Fibroblast of villous mesenchyme (primary cell): ENCODE results near the gene CILP. TPM values are rescaled to one million over a fixed set of nuclear protein-coding genes. Genes with fewer than 3 reads are reported as not detected.

ENCODE experiments used
- DNase-seq: peaks from one replicate; pipeline ENCODE4 v3.0.0-alpha.2; 2010; ENCODE audit warnings: low read depth
- H3K4me3 ChIP-seq: 2 replicates; pipeline ENCODE4 v1.5.1; 2011; ENCODE audit warnings: low read depth, mild to moderate bottlenecking, low read length
- total RNA-seq: library from RNA; depleted of rRNA; stranded (reverse); fragments of >200 nt; gene quantifications from 2 replicates; pipeline ENCODE4 v1.2.3, GENCODE V29; 2012
- TF ChIP-seq, protein P1 (sequence below): IDR thresholded peaks from 2 replicates; pipeline ENCODE4 v1.5.1; 2012; ENCODE audit warnings: low read depth, mild to moderate bottlenecking, low read length; ENCODE audit not compliant: insufficient read depth

The CILP gene
- total RNA-seq, 1 donor = under 0.01 TPM

DNA sequence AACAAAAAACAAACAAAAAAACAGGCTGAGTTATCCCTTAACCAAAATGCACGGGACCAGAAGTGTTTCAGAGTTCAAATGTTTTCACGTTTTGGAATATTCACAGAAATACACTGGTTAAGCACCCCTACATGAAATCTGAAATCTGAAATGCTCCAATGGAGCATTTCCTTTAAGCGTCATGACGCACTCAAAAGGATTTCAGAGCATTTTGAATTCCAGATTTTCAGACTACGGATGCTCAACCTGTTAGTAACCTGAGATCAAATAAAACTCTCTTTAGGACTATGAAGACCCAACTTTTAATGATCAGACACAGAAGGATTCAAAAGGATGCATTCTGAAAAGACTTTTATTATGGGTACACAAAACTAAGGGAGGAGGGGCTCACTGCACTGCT, 35.8 kb downstream of the CILP start:
- H3K4me3 ChIP-seq = no peak overlapping the region
- TF ChIP-seq, protein P1, sequence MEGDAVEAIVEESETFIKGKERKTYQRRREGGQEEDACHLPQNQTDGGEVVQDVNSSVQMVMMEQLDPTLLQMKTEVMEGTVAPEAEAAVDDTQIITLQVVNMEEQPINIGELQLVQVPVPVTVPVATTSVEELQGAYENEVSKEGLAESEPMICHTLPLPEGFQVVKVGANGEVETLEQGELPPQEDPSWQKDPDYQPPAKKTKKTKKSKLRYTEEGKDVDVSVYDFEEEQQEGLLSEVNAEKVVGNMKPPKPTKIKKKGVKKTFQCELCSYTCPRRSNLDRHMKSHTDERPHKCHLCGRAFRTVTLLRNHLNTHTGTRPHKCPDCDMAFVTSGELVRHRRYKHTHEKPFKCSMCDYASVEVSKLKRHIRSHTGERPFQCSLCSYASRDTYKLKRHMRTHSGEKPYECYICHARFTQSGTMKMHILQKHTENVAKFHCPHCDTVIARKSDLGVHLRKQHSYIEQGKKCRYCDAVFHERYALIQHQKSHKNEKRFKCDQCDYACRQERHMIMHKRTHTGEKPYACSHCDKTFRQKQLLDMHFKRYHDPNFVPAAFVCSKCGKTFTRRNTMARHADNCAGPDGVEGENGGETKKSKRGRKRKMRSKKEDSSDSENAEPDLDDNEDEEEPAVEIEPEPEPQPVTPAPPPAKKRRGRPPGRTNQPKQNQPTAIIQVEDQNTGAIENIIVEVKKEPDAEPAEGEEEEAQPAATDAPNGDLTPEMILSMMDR = no peak
- DNase-seq = no peak

- DNase-seq = no peak
- H3K4me3 ChIP-seq = no peak overlapping the region
- TF ChIP-seq, protein P1 = no peak
Observed at GRCh38 chr15:65174509-65174908, 36.8 kb downstream of the CILP start.

- no peak for DNase-seq
- H3K4me3 ChIP-seq = no peak overlapping the region
- TF ChIP-seq, protein P1 = no peak
Observed at GRCh38 chr15:65172531-65172930, 38.7 kb downstream of the CILP start.

DNA sequence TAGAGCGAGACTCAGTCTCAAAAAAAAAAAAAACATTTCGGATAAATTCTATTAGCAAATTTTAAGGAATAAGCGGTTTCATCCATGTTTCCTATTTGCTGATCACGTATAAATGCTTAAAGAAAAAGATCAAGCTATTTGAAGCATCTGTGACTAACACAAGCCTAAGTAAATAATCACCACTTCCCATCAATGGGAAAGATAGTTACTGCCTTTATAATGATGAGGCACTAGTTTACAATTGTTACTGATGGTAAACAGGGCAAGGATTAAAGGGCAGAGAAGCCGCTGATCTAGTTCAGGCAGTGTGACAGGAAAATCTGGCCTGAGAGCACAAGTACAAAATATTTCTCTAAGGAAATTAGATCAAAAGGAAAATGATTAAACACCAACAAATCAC, 39.8 kb downstream of the CILP start:
- TF ChIP-seq, protein P1 = no peak
- no peak for DNase-seq
- no peak overlapping the region for H3K4me3 ChIP-seq

- no peak overlapping the region for H3K4me3 ChIP-seq
- TF ChIP-seq, protein P1 = no peak
- no peak for DNase-seq
Observed at GRCh38 chr15:65165875-65166274, 45.4 kb downstream of the CILP start.

DNA sequence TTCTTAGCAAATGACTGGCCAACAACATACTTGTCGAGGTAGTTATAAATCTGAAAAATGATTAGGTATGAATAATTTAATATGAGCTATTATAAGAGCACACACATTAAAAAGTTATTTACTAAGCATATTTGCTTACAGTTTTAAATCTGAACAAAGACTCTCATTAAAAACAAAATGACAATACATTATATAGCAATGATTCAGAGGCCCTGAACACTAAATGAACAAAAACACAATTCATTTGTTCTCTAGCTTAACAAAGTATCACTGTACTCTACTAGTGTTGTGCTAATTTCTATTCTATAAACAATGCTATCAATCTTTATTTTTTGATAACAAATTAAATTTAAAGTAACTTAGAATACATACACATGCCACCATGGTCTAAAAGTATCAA, 47.1 kb downstream of the CILP start:
- no peak overlapping the region for H3K4me3 ChIP-seq
- TF ChIP-seq, protein P1 = no peak
- DNase-seq = no peak

GRCh38 chr15:65163041-65163440, 48.2 kb downstream of the CILP start:
- TF ChIP-seq, protein P1 = no peak
- no peak overlapping the region for H3K4me3 ChIP-seq
- DNase-seq = no peak
